ENCODE data around the gene PDE4D.

- TF ChIP-seq CTCF (IDR thresholded peaks at IDR 0.05; ENCODE audit: low read length) (peak; percentile 95), EZH2phosphoT487 (IDR thresholded peaks at IDR 0.05; ENCODE audit: low read length) (no peak), EZH2 (optimal IDR thresholded peaks at IDR 0.05; ENCODE audit: low read depth, low read length) (no peak)
Observed at GRCh38 chr5:59810041-59810440, 83.5 kb downstream of the PDE4D start.

All from MM.1S (cell line).